H1 (cell line): ENCODE results near the gene CGRRF1.

Source experiments
- BCL11A ChIP-seq, 2 experiments: IDR thresholded peaks; one replicate each; pipeline ENCODE4 v1.6.1; 2011; ENCODE audit warnings: low read depth in 2 of 2, low read length in 2 of 2, mild to moderate bottlenecking in 2 of 2
- CHD2 ChIP-seq: IDR thresholded peaks from 2 replicates; pipeline ENCODE4 v1.6.1; 2012; ENCODE audit warnings: low read length, improper control_type of control experiment
- JUN ChIP-seq: IDR thresholded peaks from 2 replicates; pipeline ENCODE4 v1.6.1; 2011; ENCODE audit warnings: low read depth, mild to moderate bottlenecking, improper control_type of control experiment, low read length
- JUND ChIP-seq: IDR thresholded peaks from 2 replicates; pipeline ENCODE4 v1.6.1; 2011; ENCODE audit warnings: mild to moderate bottlenecking, improper control_type of control experiment, low read length
- MAFK ChIP-seq: IDR thresholded peaks from 2 replicates; pipeline ENCODE4 v1.6.1; 2012; ENCODE audit warnings: low read depth, mild to moderate bottlenecking, improper control_type of control experiment, low read length
- POLR2A ChIP-seq, 2 experiments: IDR thresholded peaks; 1 replicate in 1 of 2; 2 replicates in 1 of 2; pipeline ENCODE4 v1.6.1; 2011; ENCODE audit warnings: low read depth in 2 of 2, low read length in 2 of 2, mild to moderate bottlenecking in 2 of 2; ENCODE audit errors: control extremely low read depth in 1 of 2
- SIN3A ChIP-seq, 2 experiments: IDR thresholded peaks in 1 of 2; conservative IDR thresholded peaks in 1 of 2; 2 replicates each; pipeline ENCODE4 v1.6.1; 2011 to 2012; ENCODE audit warnings: low read length in 2 of 2, improper control_type of control experiment in 1 of 2, low read depth in 1 of 2, mild to moderate bottlenecking in 1 of 2
- SIRT6 ChIP-seq: IDR thresholded peaks from one replicate; pipeline ENCODE4 v1.7.1; 2012; ENCODE audit warnings: low read length, inconsistent platforms
- SUZ12 ChIP-seq: fragments of 200-600 bp; sonication (generic); IDR thresholded peaks from 2 replicates; pipeline ENCODE4 v1.6.1; 2012; ENCODE audit warnings: mild to moderate bottlenecking, inconsistent platforms, low read length, moderate library complexity, mixed read lengths
- YY1 ChIP-seq: IDR thresholded peaks from 2 replicates; pipeline ENCODE4 v1.6.1; 2011; ENCODE audit warnings: low read depth, mild to moderate bottlenecking, low read length
- TF ChIP-seq, protein P1 (sequence below), 3 experiments: IDR thresholded peaks; 1 replicate in 2 of 3; 2 replicates in 1 of 3; pipeline versions ENCODE4 v1.5.1 to v1.6.1; 2011; ENCODE audit warnings: low read length in 3 of 3, mild to moderate bottlenecking in 3 of 3, inconsistent platforms in 2 of 3, low read depth in 1 of 3, moderate library complexity in 1 of 3; ENCODE audit not compliant: insufficient read depth in 1 of 3; ENCODE audit errors: control extremely low read depth in 1 of 3
- TF ChIP-seq, protein P2 (sequence below): IDR thresholded peaks from 2 replicates; pipeline ENCODE4 v1.6.1; 2011; ENCODE audit warnings: low read length, improper control_type of control experiment
- TF ChIP-seq, protein P3 (sequence below): IDR thresholded peaks from 2 replicates; pipeline ENCODE4 v1.6.1; 2012; ENCODE audit warnings: inconsistent platforms

DNA sequence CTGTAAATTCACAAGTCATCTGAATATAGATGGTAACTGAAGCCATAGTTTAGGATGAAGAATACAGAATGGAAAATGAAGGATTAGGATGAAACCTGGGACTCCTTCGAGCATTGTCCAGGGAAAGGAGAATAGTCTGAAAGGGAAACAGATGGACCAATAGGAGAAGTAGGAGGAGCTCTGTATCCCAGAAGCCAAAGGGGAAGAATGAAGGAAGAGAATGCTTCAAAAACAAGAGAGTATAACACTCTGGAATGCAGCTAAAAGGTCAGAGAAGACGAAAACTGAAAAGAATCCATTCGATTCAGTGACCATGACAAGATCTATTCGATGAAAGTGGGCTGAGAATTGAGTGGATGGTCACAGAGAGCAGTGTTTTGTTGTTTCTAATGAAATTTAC lies 21.9 kb upstream of the CGRRF1 start:
- TF ChIP-seq MAFK (no peak), JUND (no peak), YY1 (no peak), SUZ12 (no peak), JUN (no peak), POLR2A (IDR thresholded peaks at IDR 0.05; ENCODE audit: control extremely low read depth in 1 of 2, low read depth in 2 of 2, low read length in 2 of 2) (no peak), SIN3A (conservative IDR thresholded peaks at IDR 0.05 in 1 of 2, IDR thresholded peaks at IDR 0.05 in 1 of 2; ENCODE audit: low read depth in 1 of 2, low read length in 2 of 2) (no peak), CHD2 (no peak), BCL11A (IDR thresholded peaks at IDR 0.05; ENCODE audit: low read depth in 2 of 2, low read length in 2 of 2) (no peak), SIRT6 (no peak)
- TF ChIP-seq, protein P1, sequence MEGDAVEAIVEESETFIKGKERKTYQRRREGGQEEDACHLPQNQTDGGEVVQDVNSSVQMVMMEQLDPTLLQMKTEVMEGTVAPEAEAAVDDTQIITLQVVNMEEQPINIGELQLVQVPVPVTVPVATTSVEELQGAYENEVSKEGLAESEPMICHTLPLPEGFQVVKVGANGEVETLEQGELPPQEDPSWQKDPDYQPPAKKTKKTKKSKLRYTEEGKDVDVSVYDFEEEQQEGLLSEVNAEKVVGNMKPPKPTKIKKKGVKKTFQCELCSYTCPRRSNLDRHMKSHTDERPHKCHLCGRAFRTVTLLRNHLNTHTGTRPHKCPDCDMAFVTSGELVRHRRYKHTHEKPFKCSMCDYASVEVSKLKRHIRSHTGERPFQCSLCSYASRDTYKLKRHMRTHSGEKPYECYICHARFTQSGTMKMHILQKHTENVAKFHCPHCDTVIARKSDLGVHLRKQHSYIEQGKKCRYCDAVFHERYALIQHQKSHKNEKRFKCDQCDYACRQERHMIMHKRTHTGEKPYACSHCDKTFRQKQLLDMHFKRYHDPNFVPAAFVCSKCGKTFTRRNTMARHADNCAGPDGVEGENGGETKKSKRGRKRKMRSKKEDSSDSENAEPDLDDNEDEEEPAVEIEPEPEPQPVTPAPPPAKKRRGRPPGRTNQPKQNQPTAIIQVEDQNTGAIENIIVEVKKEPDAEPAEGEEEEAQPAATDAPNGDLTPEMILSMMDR (IDR thresholded peaks at IDR 0.05; ENCODE audit: control extremely low read depth in 1 of 3, insufficient read depth in 1 of 3, low read depth in 1 of 3, low read length in 3 of 3): no peak
- TF ChIP-seq, protein P2, sequence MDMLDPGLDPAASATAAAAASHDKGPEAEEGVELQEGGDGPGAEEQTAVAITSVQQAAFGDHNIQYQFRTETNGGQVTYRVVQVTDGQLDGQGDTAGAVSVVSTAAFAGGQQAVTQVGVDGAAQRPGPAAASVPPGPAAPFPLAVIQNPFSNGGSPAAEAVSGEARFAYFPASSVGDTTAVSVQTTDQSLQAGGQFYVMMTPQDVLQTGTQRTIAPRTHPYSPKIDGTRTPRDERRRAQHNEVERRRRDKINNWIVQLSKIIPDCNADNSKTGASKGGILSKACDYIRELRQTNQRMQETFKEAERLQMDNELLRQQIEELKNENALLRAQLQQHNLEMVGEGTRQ: no peak
- TF ChIP-seq, protein P3, sequence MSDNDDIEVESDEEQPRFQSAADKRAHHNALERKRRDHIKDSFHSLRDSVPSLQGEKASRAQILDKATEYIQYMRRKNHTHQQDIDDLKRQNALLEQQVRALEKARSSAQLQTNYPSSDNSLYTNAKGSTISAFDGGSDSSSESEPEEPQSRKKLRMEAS: no peak
